GM23338 (cell line): ENCODE results near the gene ODAD2. TPM values are rescaled to one million over a fixed set of nuclear protein-coding genes. Genes with fewer than 3 reads are reported as not detected.

Experiments used
- ATAC-seq: fragments of 200-7000 bp; cut with Tn5 transposase; 3 replicates; pipeline ENCODE4 v1.9.1; 2020
- DNase-seq: peaks from one replicate; pipeline ENCODE4 v3.0.0-alpha.2; 2015; ENCODE audit warnings: low spot score
- H2AFZ ChIP-seq: fragments of 200-600 bp; sonication (generic); 2 replicates; pipeline ENCODE4 v1.8.0; 2016; ENCODE audit warnings: antibody characterized with exemption, mild to moderate bottlenecking, moderate library complexity
- H3F3A ChIP-seq: fragments of 200-600 bp; sonication (generic); replicated peaks from 2 replicates; pipeline ENCODE4 v1.8.0; 2017; ENCODE audit warnings: antibody characterized with exemption, mixed run types, low read depth
- H3K27ac ChIP-seq: fragments of 200-600 bp; sonication (generic); 2 replicates; pipeline ENCODE4 v1.6.1; 2016; ENCODE audit warnings: low read depth
- H3K27me3 ChIP-seq: fragments of 200-600 bp; sonication (generic); 2 replicates; pipeline ENCODE4 v1.8.0; 2016; ENCODE audit warnings: mild to moderate bottlenecking, mixed run types, moderate library complexity; ENCODE audit not compliant: insufficient read depth
- H3K36me3 ChIP-seq: fragments of 200-600 bp; sonication (generic); 2 replicates; pipeline ENCODE4 v1.8.0; 2016; ENCODE audit warnings: mild to moderate bottlenecking; ENCODE audit not compliant: insufficient read depth
- H3K4me1 ChIP-seq: fragments of 200-600 bp; sonication (generic); 2 replicates; pipeline ENCODE4 v1.8.0; 2016; ENCODE audit warnings: mild to moderate bottlenecking, moderate library complexity; ENCODE audit not compliant: insufficient read depth
- H3K4me2 ChIP-seq: fragments of 200-600 bp; sonication (generic); 2 replicates; pipeline ENCODE4 v1.7.1; 2017; ENCODE audit warnings: mixed run types
- H3K4me3 ChIP-seq: fragments of 200-600 bp; sonication (generic); 2 replicates; pipeline ENCODE4 v1.6.1; 2016; ENCODE audit warnings: mixed run types
- H3K79me2 ChIP-seq: fragments of 200-600 bp; sonication (generic); replicated peaks from 2 replicates; pipeline ENCODE4 v1.8.0; 2017; ENCODE audit warnings: mild to moderate bottlenecking; ENCODE audit not compliant: insufficient read depth
- H3K9me2 ChIP-seq: fragments of 200-600 bp; sonication (generic); 2 replicates; pipeline ENCODE4 v1.8.0; 2017; ENCODE audit not compliant: insufficient read depth
- H4K20me1 ChIP-seq: fragments of 200-600 bp; sonication (generic); replicated peaks from 2 replicates; pipeline ENCODE4 v1.8.0; 2017; ENCODE audit warnings: mild to moderate bottlenecking; ENCODE audit not compliant: insufficient read depth
- H3K27ac Mint-ChIP-seq: 2 replicates; pipeline ENCODE4 v1.8.0; 2020; ENCODE audit warnings: inconsistent platforms, mild to moderate bottlenecking, moderate library complexity, mixed read lengths
- H3K27me3 Mint-ChIP-seq: 3 replicates; pipeline ENCODE4 v1.8.0; 2022; ENCODE audit warnings: low read depth, mild to moderate bottlenecking, moderate library complexity, mixed read lengths, inconsistent platforms; ENCODE audit not compliant: insufficient read depth, poor library complexity
- H3K36me3 Mint-ChIP-seq: 3 replicates; pipeline ENCODE4 v1.8.0; 2021; ENCODE audit warnings: low read depth, mild to moderate bottlenecking, inconsistent platforms, moderate library complexity, mixed read lengths
- H3K4me1 Mint-ChIP-seq: 3 replicates; pipeline ENCODE4 v1.8.0; 2020; ENCODE audit warnings: mild to moderate bottlenecking, inconsistent platforms, mixed read lengths
- H3K4me3 Mint-ChIP-seq: 3 replicates; pipeline ENCODE4 v1.8.0; 2021; ENCODE audit warnings: moderate library complexity, mild to moderate bottlenecking, inconsistent platforms, mixed read lengths
- H3K9me3 Mint-ChIP-seq: 3 replicates; pipeline ENCODE4 v1.8.0; 2020; ENCODE audit warnings: moderate library complexity, mild to moderate bottlenecking, inconsistent platforms, mixed read lengths
- CREB1 ChIP-seq: fragments of 250-450 bp; sonication (Bioruptor Pico); IDR thresholded peaks from 2 replicates; pipeline ENCODE4 v1.5.0; 2020; ENCODE audit warnings: low read depth, mild to moderate bottlenecking, moderate library complexity
- EZH2 ChIP-seq: fragments of 200-600 bp; sonication (generic); IDR thresholded peaks from one replicate; pipeline ENCODE4 v1.8.0; 2017; ENCODE audit warnings: antibody characterized with exemption, mild to moderate bottlenecking, low read depth; ENCODE audit not compliant: unreplicated experiment
- EZH2phosphoT487 ChIP-seq: fragments of 200-600 bp; sonication (generic); IDR thresholded peaks from one replicate; pipeline ENCODE4 v1.8.1; 2018; ENCODE audit warnings: antibody characterized with exemption; ENCODE audit not compliant: unreplicated experiment
- NANOG ChIP-seq: IDR thresholded peaks from 2 replicates; pipeline ENCODE4 v1.6.1; 2016; ENCODE audit warnings: antibody characterized with exemption, borderline replicate concordance
- POLR2AphosphoS5 ChIP-seq: IDR thresholded peaks from 2 replicates; pipeline ENCODE4 v1.6.1; 2016; ENCODE audit warnings: antibody characterized with exemption, low read depth
- STAT1 ChIP-seq: IDR thresholded peaks from one replicate; pipeline ENCODE4 v1.6.1; 2016; ENCODE audit warnings: antibody characterized with exemption; ENCODE audit not compliant: unreplicated experiment
- ZNF114 ChIP-seq: fragments of 250-450 bp; sonication (Bioruptor Pico); IDR thresholded peaks from 2 replicates; pipeline ENCODE4 v1.5.0; 2020; ENCODE audit warnings: mild to moderate bottlenecking, moderate library complexity
- ZNF331 ChIP-seq: fragments of 250-450 bp; sonication (Bioruptor Pico); IDR thresholded peaks from 2 replicates; pipeline ENCODE4 v1.5.0; 2020; ENCODE audit warnings: low read depth, mild to moderate bottlenecking, moderate library complexity
- polyA plus RNA-seq: library from polyadenylated mRNA; unstranded; fragments of >200 nt; fragmentation: Nextera tagmentation; extraction: Ambion mirVana; gene quantifications from 2 replicates; pipeline ENCODE4 v1.2.1, GENCODE V29; 2016
- total RNA-seq: library from RNA; depleted of rRNA; stranded (reverse); fragments of >200 nt; shearing (Covaris generic); gene quantifications from 2 replicates; pipeline ENCODE4 v1.2.3, GENCODE V29; 2014
- TF ChIP-seq, protein P1 (sequence below): fragments of 250-450 bp; sonication (Bioruptor Pico); IDR thresholded peaks from 2 replicates; pipeline ENCODE4 v1.5.0; 2020; ENCODE audit warnings: mild to moderate bottlenecking, moderate library complexity
- TF ChIP-seq, protein P2 (sequence below): IDR thresholded peaks from one replicate; pipeline ENCODE4 v1.6.1; 2018; ENCODE audit warnings: antibody characterized with exemption; ENCODE audit not compliant: unreplicated experiment
- TF ChIP-seq, protein P3 (sequence below): IDR thresholded peaks from 2 replicates; pipeline ENCODE4 v1.6.1; 2016; ENCODE audit warnings: antibody characterized with exemption
- TF ChIP-seq, protein P4 (sequence below), 2 experiments: fragments of 200-600 bp in 1 of 2; sonication (generic) in 1 of 2; conservative IDR thresholded peaks; 2 replicates each; pipeline versions ENCODE4 v1.5.1 to v1.6.1; 2016 to 2017; ENCODE audit warnings: antibody characterized with exemption in 2 of 2, low read depth in 2 of 2, mild to moderate bottlenecking in 2 of 2, moderate library complexity in 1 of 2

The ODAD2 gene
- total and polyA plus RNA-seq, 2 experiments from 2014 or later: 2.1 to 3.4 TPM

DNA sequence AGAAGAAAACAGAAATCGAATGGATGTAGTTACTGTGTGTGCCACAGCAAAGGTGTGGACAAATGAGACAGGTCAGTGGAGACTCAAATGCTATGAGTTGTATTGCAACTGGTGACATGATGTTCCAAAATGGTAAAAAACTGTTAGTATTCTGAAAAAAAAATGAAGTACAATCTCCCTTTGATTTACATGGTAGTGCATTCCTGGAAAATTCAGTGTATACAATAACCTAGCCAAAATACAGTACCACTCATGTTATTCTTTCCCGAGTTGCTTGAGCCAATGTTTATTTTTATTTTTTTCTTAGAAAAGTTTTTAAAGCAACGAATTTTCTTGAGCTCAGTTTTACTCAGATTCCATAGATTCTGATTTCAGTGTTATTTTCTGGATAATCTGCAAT, 47.7 kb upstream of the ODAD2 start (continued):
- TF ChIP-seq, protein P1, sequence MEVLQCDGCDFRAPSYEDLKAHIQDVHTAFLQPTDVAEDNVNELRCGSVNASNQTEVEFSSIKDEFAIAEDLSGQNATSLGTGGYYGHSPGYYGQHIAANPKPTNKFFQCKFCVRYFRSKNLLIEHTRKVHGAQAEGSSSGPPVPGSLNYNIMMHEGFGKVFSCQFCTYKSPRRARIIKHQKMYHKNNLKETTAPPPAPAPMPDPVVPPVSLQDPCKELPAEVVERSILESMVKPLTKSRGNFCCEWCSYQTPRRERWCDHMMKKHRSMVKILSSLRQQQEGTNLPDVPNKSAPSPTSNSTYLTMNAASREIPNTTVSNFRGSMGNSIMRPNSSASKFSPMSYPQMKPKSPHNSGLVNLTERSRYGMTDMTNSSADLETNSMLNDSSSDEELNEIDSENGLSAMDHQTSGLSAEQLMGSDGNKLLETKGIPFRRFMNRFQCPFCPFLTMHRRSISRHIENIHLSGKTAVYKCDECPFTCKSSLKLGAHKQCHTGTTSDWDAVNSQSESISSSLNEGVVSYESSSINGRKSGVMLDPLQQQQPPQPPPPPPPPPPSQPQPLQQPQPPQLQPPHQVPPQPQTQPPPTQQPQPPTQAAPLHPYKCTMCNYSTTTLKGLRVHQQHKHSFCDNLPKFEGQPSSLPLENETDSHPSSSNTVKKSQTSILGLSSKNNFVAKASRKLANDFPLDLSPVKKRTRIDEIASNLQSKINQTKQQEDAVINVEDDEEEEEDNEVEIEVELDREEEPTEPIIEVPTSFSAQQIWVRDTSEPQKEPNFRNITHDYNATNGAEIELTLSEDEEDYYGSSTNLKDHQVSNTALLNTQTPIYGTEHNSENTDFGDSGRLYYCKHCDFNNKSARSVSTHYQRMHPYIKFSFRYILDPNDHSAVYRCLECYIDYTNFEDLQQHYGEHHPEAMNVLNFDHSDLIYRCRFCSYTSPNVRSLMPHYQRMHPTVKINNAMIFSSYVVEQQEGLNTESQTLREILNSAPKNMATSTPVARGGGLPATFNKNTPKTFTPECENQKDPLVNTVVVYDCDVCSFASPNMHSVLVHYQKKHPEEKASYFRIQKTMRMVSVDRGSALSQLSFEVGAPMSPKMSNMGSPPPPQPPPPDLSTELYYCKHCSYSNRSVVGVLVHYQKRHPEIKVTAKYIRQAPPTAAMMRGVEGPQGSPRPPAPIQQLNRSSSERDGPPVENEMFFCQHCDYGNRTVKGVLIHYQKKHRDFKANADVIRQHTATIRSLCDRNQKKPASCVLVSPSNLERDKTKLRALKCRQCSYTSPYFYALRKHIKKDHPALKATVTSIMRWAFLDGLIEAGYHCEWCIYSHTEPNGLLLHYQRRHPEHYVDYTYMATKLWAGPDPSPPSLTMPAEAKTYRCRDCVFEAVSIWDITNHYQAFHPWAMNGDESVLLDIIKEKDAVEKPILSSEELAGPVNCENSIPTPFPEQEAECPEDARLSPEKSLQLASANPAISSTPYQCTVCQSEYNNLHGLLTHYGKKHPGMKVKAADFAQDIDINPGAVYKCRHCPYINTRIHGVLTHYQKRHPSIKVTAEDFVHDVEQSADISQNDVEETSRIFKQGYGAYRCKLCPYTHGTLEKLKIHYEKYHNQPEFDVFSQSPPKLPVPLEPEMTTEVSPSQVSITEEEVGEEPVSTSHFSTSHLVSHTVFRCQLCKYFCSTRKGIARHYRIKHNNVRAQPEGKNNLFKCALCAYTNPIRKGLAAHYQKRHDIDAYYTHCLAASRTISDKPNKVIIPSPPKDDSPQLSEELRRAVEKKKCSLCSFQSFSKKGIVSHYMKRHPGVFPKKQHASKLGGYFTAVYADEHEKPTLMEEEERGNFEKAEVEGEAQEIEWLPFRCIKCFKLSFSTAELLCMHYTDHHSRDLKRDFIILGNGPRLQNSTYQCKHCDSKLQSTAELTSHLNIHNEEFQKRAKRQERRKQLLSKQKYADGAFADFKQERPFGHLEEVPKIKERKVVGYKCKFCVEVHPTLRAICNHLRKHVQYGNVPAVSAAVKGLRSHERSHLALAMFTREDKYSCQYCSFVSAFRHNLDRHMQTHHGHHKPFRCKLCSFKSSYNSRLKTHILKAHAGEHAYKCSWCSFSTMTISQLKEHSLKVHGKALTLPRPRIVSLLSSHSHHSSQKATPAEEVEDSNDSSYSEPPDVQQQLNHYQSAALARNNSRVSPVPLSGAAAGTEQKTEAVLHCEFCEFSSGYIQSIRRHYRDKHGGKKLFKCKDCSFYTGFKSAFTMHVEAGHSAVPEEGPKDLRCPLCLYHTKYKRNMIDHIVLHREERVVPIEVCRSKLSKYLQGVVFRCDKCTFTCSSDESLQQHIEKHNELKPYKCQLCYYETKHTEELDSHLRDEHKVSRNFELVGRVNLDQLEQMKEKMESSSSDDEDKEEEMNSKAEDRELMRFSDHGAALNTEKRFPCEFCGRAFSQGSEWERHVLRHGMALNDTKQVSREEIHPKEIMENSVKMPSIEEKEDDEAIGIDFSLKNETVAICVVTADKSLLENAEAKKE: no peak
- TF ChIP-seq EZH2 (no peak), NANOG (no peak)
- TF ChIP-seq, protein P2, sequence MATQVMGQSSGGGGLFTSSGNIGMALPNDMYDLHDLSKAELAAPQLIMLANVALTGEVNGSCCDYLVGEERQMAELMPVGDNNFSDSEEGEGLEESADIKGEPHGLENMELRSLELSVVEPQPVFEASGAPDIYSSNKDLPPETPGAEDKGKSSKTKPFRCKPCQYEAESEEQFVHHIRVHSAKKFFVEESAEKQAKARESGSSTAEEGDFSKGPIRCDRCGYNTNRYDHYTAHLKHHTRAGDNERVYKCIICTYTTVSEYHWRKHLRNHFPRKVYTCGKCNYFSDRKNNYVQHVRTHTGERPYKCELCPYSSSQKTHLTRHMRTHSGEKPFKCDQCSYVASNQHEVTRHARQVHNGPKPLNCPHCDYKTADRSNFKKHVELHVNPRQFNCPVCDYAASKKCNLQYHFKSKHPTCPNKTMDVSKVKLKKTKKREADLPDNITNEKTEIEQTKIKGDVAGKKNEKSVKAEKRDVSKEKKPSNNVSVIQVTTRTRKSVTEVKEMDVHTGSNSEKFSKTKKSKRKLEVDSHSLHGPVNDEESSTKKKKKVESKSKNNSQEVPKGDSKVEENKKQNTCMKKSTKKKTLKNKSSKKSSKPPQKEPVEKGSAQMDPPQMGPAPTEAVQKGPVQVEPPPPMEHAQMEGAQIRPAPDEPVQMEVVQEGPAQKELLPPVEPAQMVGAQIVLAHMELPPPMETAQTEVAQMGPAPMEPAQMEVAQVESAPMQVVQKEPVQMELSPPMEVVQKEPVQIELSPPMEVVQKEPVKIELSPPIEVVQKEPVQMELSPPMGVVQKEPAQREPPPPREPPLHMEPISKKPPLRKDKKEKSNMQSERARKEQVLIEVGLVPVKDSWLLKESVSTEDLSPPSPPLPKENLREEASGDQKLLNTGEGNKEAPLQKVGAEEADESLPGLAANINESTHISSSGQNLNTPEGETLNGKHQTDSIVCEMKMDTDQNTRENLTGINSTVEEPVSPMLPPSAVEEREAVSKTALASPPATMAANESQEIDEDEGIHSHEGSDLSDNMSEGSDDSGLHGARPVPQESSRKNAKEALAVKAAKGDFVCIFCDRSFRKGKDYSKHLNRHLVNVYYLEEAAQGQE: no peak

DNA sequence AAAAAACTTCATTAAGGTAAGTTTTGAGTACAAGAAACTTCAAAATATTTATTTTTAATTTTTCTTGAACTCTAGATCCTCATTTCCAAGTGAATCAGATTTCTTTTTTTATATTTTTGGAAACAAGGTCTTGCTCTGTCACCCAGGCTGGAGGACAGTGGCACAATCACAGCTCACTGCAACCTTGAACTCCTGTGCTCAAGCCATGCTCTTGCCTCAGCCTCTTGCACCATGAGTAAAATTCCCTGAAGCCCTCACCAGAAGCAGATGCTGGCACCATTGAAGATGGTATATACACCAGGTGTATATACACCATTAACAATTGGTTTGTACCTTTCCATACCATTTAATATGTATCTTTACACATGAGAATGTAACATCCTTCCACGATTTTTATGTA, 45.1 kb upstream of the ODAD2 start:
- H3K4me2 ChIP-seq: no peak overlapping the region
- no peaks in the 10 kb centered on the region for H3K79me2 ChIP-seq
- H3K4me3 ChIP-seq: no peak overlapping the region
- Mint-ChIP-seq H3K4me3 (no peak overlapping the region), H3K9me3 (no peaks in the 10 kb centered on the region), H3K27me3 (peaks cover 6% of the 10 kb centered on the region), H3K27ac (no peak overlapping the region), H3K36me3 (no peaks in the 10 kb centered on the region), H3K4me1 (no peaks in the 10 kb centered on the region)
- no peak for TF ChIP-seq STAT1
- TF ChIP-seq, protein P3, sequence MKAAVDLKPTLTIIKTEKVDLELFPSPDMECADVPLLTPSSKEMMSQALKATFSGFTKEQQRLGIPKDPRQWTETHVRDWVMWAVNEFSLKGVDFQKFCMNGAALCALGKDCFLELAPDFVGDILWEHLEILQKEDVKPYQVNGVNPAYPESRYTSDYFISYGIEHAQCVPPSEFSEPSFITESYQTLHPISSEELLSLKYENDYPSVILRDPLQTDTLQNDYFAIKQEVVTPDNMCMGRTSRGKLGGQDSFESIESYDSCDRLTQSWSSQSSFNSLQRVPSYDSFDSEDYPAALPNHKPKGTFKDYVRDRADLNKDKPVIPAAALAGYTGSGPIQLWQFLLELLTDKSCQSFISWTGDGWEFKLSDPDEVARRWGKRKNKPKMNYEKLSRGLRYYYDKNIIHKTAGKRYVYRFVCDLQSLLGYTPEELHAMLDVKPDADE: no peak
- TF ChIP-seq, protein P4, sequence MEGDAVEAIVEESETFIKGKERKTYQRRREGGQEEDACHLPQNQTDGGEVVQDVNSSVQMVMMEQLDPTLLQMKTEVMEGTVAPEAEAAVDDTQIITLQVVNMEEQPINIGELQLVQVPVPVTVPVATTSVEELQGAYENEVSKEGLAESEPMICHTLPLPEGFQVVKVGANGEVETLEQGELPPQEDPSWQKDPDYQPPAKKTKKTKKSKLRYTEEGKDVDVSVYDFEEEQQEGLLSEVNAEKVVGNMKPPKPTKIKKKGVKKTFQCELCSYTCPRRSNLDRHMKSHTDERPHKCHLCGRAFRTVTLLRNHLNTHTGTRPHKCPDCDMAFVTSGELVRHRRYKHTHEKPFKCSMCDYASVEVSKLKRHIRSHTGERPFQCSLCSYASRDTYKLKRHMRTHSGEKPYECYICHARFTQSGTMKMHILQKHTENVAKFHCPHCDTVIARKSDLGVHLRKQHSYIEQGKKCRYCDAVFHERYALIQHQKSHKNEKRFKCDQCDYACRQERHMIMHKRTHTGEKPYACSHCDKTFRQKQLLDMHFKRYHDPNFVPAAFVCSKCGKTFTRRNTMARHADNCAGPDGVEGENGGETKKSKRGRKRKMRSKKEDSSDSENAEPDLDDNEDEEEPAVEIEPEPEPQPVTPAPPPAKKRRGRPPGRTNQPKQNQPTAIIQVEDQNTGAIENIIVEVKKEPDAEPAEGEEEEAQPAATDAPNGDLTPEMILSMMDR (conservative IDR thresholded peaks at IDR 0.05; ENCODE audit: low read depth in 2 of 2): no peak
- no peak for TF ChIP-seq EZH2
- TF ChIP-seq ZNF331 (CRISPR knock-in tag): no peak
- no peak for TF ChIP-seq NANOG
- no peak for TF ChIP-seq POLR2AphosphoS5
- TF ChIP-seq CREB1 (CRISPR knock-in tag): no peak
- TF ChIP-seq EZH2phosphoT487: no peak
- no peak for TF ChIP-seq ZNF114
- H3K27me3 ChIP-seq: no peaks in the 10 kb centered on the region
- no peak overlapping the region for H3K27ac ChIP-seq
- H4K20me1 ChIP-seq: no peaks in the 10 kb centered on the region
- DNase-seq (no peak), ATAC-seq (no peak)
- H2AFZ ChIP-seq: no peak overlapping the region
- no peaks in the 10 kb centered on the region for H3K4me1 ChIP-seq
- no peaks in the 10 kb centered on the region for H3F3A ChIP-seq
- peaks cover 11% of the 10 kb centered on the region; the same call in 1 of the 2 replicates for H3K9me2 ChIP-seq
- H3K36me3 ChIP-seq: no peaks in the 10 kb centered on the region
